Upper lobe of right lung (tissue), 1 donor: ENCODE results near the gene SLFN14. TPM values are rescaled to one million over a fixed set of nuclear protein-coding genes. Genes with fewer than 3 reads are reported as not detected.
"Not testable (repeated sequence)": the region's sequence is repeated elsewhere in the genome, so short reads cannot be mapped to it uniquely, and the experiment has no call there.

Experiments
- ATAC-seq: fragments of 200-7000 bp; cut with Tn5 transposase; one replicate; pipeline ENCODE4 v1.9.1; 2020; ENCODE audit warnings: mild to moderate bottlenecking, moderate library complexity
- DNase-seq: peaks from one replicate; pipeline ENCODE4 v3.0.0-alpha.2; 2020
- H3K27ac ChIP-seq: fragments of 200-600 bp; one replicate; pipeline ENCODE4 v1.8.0; 2022
- H3K27me3 ChIP-seq: fragments of 200-600 bp; one replicate; pipeline ENCODE4 v1.8.0; 2022; ENCODE audit warnings: mild to moderate bottlenecking
- H3K36me3 ChIP-seq: fragments of 200-600 bp; one replicate; pipeline ENCODE4 v1.8.0; 2022
- H3K4me1 ChIP-seq: fragments of 200-600 bp; one replicate; pipeline ENCODE4 v1.8.0; 2022
- H3K4me3 ChIP-seq: fragments of 200-600 bp; one replicate; pipeline ENCODE4 v1.8.0; 2022; ENCODE audit warnings: mild to moderate bottlenecking
- H3K9me3 ChIP-seq: fragments of 200-600 bp; one replicate; pipeline ENCODE4 v1.8.0; 2022
- CTCF ChIP-seq: fragments of 200-600 bp; IDR thresholded peaks from one replicate; pipeline ENCODE4 v1.8.0; 2022; ENCODE audit warnings: antibody characterized with exemption
- intact Hi-C: fragments of 100-400 bp; cut with DNase I; formaldehyde crosslinking; loops from one replicate; pipeline ENCODE4 v1.11.0; 2022
- total RNA-seq: library from RNA; stranded (reverse); fragmentation: NEBNext Ultra II Directional; extraction: Animal tissue kit (Norgen Biotek cat#: 25700); gene quantifications from one replicate; pipeline ENCODE4 v1.2.1, GENCODE V29; 2021
- donor health status: DM: no; HTN: yes; CAD: no; lungs with severe emphysema.

The SLFN14 gene
- total RNA-seq, 1 donor from 2014 or later, result not detected

DNA sequence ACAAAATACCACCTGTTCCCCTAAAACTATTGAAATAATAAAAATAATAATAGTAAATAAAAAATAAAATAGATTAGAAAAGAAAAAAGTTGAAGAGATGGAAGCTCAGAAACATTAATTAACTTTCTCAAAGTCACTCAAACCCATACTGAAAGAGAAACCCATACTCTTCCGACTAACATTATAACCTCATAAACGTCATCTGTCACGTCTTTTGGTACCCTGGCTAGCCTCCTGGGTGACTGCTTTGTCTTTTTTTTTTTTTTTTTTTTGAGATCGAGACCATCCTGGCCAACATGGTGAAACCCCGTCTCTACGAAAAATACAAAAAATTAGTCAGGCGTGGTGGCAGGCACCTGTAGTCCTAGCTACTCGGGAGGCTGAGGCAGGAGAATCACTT is 30.8 kb downstream of the SLFN14 start:
- Histone ChIP-seq H3K27me3 (no peaks in the 10 kb centered on the region), H3K27ac (no peak overlapping the region), H3K36me3 (no peaks in the 10 kb centered on the region), H3K4me3 (no peak overlapping the region), H3K4me1 (no peaks in the 10 kb centered on the region), H3K9me3 (no peaks in the 10 kb centered on the region)
- intact Hi-C loops, result loop anchor here (5.0 to 10.0 kb wide), 2 partner anchors 218 to 355 kb away; no protein-coding TSS in a partner anchor
- DNase-seq (no peak), ATAC-seq (no peak)
- TF ChIP-seq CTCF, result no peak

DNA sequence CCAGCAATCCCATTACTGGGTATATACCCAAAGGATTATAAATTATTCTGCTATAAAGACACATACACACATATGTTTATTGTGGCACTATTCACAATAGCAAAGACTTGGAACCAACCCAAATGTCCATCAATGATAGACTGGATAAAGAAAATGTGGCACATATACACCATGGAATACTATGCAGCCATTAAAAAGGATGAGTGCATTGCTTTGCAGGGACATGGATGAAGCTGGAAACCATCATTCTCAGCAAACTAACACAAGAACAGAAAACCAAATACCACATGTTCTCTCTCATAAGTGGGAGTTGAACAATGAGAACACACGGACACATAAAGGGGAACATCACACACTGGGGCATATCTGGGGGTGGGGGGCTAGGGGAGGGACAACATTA is 31.3 kb downstream of the SLFN14 start:
- H3K9me3 ChIP-seq, H3K36me3 ChIP-seq, H3K4me3 ChIP-seq, H3K27me3 ChIP-seq, ATAC-seq, DNase-seq, intact Hi-C loops, H3K4me1 ChIP-seq, H3K27ac ChIP-seq: not testable (repeated sequence)

- no peaks in the 10 kb centered on the region for H3K36me3 ChIP-seq
- no peaks in the 10 kb centered on the region for H3K27me3 ChIP-seq
- H3K4me1 ChIP-seq, result no peaks in the 10 kb centered on the region
- no peak overlapping the region for H3K27ac ChIP-seq
- H3K9me3 ChIP-seq, result no peaks in the 10 kb centered on the region
- DNase-seq (no peak), ATAC-seq (no peak)
- H3K4me3 ChIP-seq, result no peak overlapping the region
- TF ChIP-seq CTCF, result no peak
- intact Hi-C loops, result no loop called here
Observed at GRCh38 chr17:35523296-35523695, 37.3 kb downstream of the SLFN14 start.

GRCh38 chr17:35521654-35522256 is 38.9 kb downstream of the SLFN14 start:
- H3K27me3 ChIP-seq, H3K36me3 ChIP-seq, DNase-seq, H3K4me1 ChIP-seq, intact Hi-C loops, H3K9me3 ChIP-seq, H3K4me3 ChIP-seq: not testable (repeated sequence)
- peak overlapping the region; percentile 4 for H3K27ac ChIP-seq
- ATAC-seq, result peak; percentile 69

DNA sequence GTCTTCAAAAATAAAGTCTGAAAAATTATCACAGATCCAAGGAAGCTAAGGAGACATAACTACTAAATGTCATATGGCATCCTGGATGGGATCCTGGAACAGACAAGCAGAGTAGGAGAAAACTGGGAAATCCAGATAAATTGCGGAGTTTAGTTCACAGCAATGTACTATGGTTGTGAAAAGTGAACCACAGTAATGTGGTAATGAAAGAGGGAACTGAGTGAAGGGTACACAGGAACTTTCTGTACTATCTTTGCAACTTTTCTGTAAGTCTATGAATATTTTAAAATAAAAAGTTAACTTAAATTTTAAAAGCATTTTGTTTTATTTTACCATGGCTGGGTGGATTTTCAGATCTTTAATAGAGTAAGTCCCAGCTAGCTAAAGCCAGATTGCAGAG is 39.5 kb downstream of the SLFN14 start:
- TF ChIP-seq CTCF, result no peak
- intact Hi-C loops, result no loop called here
- H3K36me3 ChIP-seq, result no peaks in the 10 kb centered on the region
- peak; percentile 61 for ATAC-seq
- H3K4me1 ChIP-seq, result no peaks in the 10 kb centered on the region
- DNase-seq, result no peak
- H3K4me3 ChIP-seq, result no peak overlapping the region
- no peaks in the 10 kb centered on the region for H3K9me3 ChIP-seq
- peak overlapping the region; percentile 4 for H3K27ac ChIP-seq
- H3K27me3 ChIP-seq, result no peaks in the 10 kb centered on the region

DNA sequence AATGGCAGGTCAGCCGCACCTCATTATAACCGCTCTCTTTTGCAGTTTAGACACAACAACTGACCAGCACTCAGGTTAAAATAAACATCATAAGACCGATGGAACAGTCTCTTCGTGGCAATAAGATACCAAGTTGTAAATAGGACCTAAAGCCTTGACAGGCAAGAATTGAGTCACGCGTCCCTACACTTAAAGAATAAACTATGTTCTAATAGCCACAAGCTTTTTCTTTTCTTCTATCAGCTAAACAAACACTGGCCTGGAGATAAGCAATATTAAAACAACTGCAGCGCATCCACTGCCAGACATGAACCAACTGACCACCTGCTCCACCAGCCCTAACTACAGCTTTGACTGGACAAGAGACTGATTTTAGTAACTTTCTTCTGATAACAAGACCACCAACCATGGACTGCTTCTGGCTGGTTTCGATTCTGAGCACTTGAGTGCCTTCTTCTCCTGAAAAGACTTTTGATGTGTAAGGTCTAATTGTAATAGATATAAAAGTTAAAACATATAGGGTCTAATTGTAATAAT is 40.6 kb downstream of the SLFN14 start:
- Histone ChIP-seq H3K27me3 (peaks cover under 1% of the 10 kb centered on the region), H3K9me3 (no peaks in the 10 kb centered on the region), H3K36me3 (no peaks in the 10 kb centered on the region), H3K27ac (no peak overlapping the region), H3K4me1 (no peaks in the 10 kb centered on the region), H3K4me3 (no peak overlapping the region)
- intact Hi-C loops, result no loop called here
- TF ChIP-seq CTCF, result no peak
- no peak for DNase-seq
- no peak for ATAC-seq

DNA sequence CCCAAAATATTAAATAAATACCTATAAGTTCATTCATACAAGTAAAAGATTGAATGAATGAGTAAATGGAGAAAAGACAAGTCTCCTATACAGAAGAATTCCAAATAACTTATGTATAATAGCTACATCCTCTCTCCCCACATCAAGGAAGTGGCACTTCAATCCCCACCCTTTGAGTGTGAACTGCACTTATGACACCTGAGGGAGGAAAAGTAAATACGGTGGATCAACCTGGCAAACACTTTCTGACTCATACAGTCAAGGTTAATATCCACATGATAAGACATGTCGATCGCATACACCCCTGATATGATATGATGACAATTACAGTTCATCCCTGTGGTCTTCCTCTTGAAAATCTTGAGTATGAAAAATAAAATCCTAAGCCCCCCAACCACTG is 41.2 kb downstream of the SLFN14 start:
- ATAC-seq (no peak), DNase-seq (no peak)
- no peaks in the 10 kb centered on the region for H3K4me1 ChIP-seq
- peaks cover 4% of the 10 kb centered on the region for H3K27me3 ChIP-seq
- no peak overlapping the region for H3K27ac ChIP-seq
- H3K4me3 ChIP-seq, result no peak overlapping the region
- H3K36me3 ChIP-seq, result no peaks in the 10 kb centered on the region
- no peak for TF ChIP-seq CTCF
- intact Hi-C loops, result no loop called here
- no peaks in the 10 kb centered on the region for H3K9me3 ChIP-seq

DNA sequence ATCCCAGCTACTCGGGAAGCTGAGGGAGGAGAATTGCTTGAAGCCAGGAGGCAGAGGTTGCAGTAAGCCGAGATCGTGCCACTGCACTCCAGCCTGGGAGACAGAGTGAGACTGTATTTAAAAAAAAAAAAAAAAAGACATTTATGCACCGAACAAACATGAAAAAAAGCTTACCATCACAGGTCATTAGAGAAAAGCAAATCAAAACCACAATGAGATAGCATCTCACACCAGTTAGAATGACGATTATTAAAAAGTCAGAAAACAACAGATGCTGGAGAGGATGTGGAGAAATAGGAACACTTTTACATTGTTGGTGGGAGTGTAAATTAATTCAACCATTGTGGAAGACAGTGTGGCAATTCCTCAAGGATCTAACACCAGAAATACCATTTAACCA is 42.2 kb downstream of the SLFN14 start:
- H3K4me3 ChIP-seq, H3K9me3 ChIP-seq, H3K27ac ChIP-seq, H3K27me3 ChIP-seq, H3K36me3 ChIP-seq, H3K4me1 ChIP-seq, intact Hi-C loops, ATAC-seq, DNase-seq: not testable (repeated sequence)
